HCT116 (cell line): ENCODE results near the gene SLC38A3. TPM values are rescaled to one million over a fixed set of nuclear protein-coding genes. Genes with fewer than 3 reads are reported as not detected.

Experiments used
- ATAC-seq: fragments of 200-7000 bp; cut with Tn5 transposase; 2 replicates; pipeline ENCODE4 v1.9.1; 2020; ENCODE audit warnings: mild to moderate bottlenecking, moderate library complexity
- BruUV-seq: library from RNA; stranded (reverse); fragments of 400-500 nt; replicated peaks from 2 replicates; lab custom pipeline; 2021; lab: Mats Ljungman, UMichigan
- CTCF ChIA-PET: fragments of 300-600 bp; sonication (Branson Sonifier 250); formaldehyde crosslinking; loops from one replicate; lab custom pipeline; 2021; ENCODE audit warnings: antibody characterized with exemption; lab: Charles Lee
- POLR2A ChIA-PET: fragments of 300-600, 350-600 bp; sonication (Branson Sonifier 250); formaldehyde crosslinking; loops from one replicate; lab custom pipeline; 2021; ENCODE audit warnings: antibody characterized with exemption; lab: Charles Lee
- RAD21 ChIA-PET, 2 experiments: fragments of 300-600 bp; sonication (Branson Sonifier 250); formaldehyde crosslinking; loops; one replicate each; lab custom pipeline; 2023; ENCODE audit warnings: low total read pairs in 2 of 2; ENCODE audit not compliant: uncharacterized antibody in 2 of 2, unreplicated experiment in 2 of 2, low non-redundant PET in 1 of 2; lab: Charles Lee
- DNase-seq: peaks from one replicate; pipeline ENCODE4 v3.0.0-alpha.2; 2010; ENCODE audit warnings: low read depth, low spot score
- H2AFZ ChIP-seq: fragments of 200-600 bp; shearing (Covaris generic), sonication (generic); 2 replicates; pipeline ENCODE4 v1.6.1; 2017; ENCODE audit warnings: low read depth, mixed run types, mixed read lengths, antibody characterized with exemption, low read length; ENCODE audit not compliant: poor library complexity, severe bottlenecking
- H3K27ac ChIP-seq: 2 replicates; pipeline ENCODE4 v1.5.1; 2012; ENCODE audit warnings: low read depth, low read length
- H3K27me3 ChIP-seq: fragments of 200-600 bp; sonication (generic); 2 replicates; pipeline ENCODE4 v1.6.1; 2016; ENCODE audit warnings: mixed run types, low read length, mixed read lengths; ENCODE audit not compliant: insufficient read depth
- H3K36me3 ChIP-seq, 2 experiments: fragments of 200-500 bp in 1 of 2; fragments of 200-600 bp in 1 of 2; sonication (Bioruptor generic) in 1 of 2; sonication (generic) in 1 of 2; 2 replicates each; pipeline versions ENCODE4 v1.5.1 to v1.6.1; 2014 to 2016; ENCODE audit warnings: low read length in 2 of 2, inconsistent platforms in 1 of 2, mixed read lengths in 1 of 2, mixed run types in 1 of 2; ENCODE audit not compliant: insufficient read depth in 2 of 2, control insufficient read depth in 1 of 2
- H3K4me1 ChIP-seq, 2 experiments: fragments of 200-600 bp in 1 of 2; sonication (generic) in 1 of 2; 2 replicates each; pipeline versions ENCODE4 v1.5.1 to v1.6.1; 2012 to 2017; ENCODE audit warnings: low read length in 2 of 2, inconsistent platforms in 1 of 2, mild to moderate bottlenecking in 1 of 2, mixed read lengths in 1 of 2, mixed run types in 1 of 2, moderate library complexity in 1 of 2; ENCODE audit not compliant: insufficient read depth in 2 of 2, control insufficient read depth in 1 of 2
- H3K4me2 ChIP-seq: fragments of 200-600 bp; sonication (generic); 2 replicates; pipeline ENCODE4 v1.6.1; 2017; ENCODE audit warnings: mixed run types, low read length, mixed read lengths
- H3K4me3 ChIP-seq, 2 experiments: fragments of 200-600 bp in 1 of 2; sonication (generic) in 1 of 2; replicated peaks in 1 of 2; 2 replicates each; pipeline ENCODE4 v1.5.1; 2011 to 2016; ENCODE audit warnings: low read length in 2 of 2, control low read depth in 1 of 2, low read depth in 1 of 2, mild to moderate bottlenecking in 1 of 2, mixed read lengths in 1 of 2, mixed run types in 1 of 2
- H3K79me2 ChIP-seq: fragments of 200-600 bp; sonication (generic); 2 replicates; pipeline ENCODE4 v1.6.1; 2017; ENCODE audit warnings: mild to moderate bottlenecking, mixed run types, low read length, moderate library complexity, mixed read lengths; ENCODE audit not compliant: insufficient read depth
- H3K9ac ChIP-seq: fragments of 200-600 bp; sonication (generic); 2 replicates; pipeline ENCODE4 v1.6.1; 2016; ENCODE audit warnings: low read length, mixed read lengths
- H3K9me2 ChIP-seq: fragments of 200-600 bp; sonication (generic), shearing (Covaris generic); 2 replicates; pipeline ENCODE4 v1.6.1; 2017; ENCODE audit warnings: mixed run types, mild to moderate bottlenecking, moderate library complexity; ENCODE audit not compliant: insufficient read depth
- H3K9me3 ChIP-seq, 2 experiments: fragments of 200-500 bp in 1 of 2; fragments of 200-600 bp in 1 of 2; sonication (Bioruptor generic) in 1 of 2; sonication (generic) in 1 of 2; 2 replicates each; pipeline ENCODE4 v1.6.1; 2014 to 2017; ENCODE audit warnings: low read length in 2 of 2, mixed read lengths in 2 of 2, inconsistent platforms in 1 of 2, low read depth in 1 of 2, mild to moderate bottlenecking in 1 of 2, mixed run types in 1 of 2, moderate library complexity in 1 of 2; ENCODE audit not compliant: control insufficient read depth in 1 of 2, insufficient read depth in 1 of 2
- H4K20me1 ChIP-seq: fragments of 200-600 bp; sonication (generic), shearing (Covaris generic); 2 replicates; pipeline ENCODE4 v1.6.1; 2017; ENCODE audit warnings: mixed run types, mild to moderate bottlenecking, moderate library complexity; ENCODE audit not compliant: insufficient read depth
- CBX3 ChIP-seq: IDR thresholded peaks from 2 replicates; pipeline ENCODE4 v1.6.1; 2012; ENCODE audit warnings: low read depth
- CEBPB ChIP-seq: IDR thresholded peaks from 2 replicates; pipeline ENCODE4 v1.6.1; 2012; ENCODE audit warnings: low read depth
- EGR1 ChIP-seq: IDR thresholded peaks from 2 replicates; pipeline ENCODE4 v1.6.1; 2012; ENCODE audit warnings: low read depth
- ELF1 ChIP-seq: IDR thresholded peaks from 2 replicates; pipeline ENCODE4 v1.6.1; 2012; ENCODE audit warnings: low read depth, borderline replicate concordance
- EZH2phosphoT487 ChIP-seq: fragments of 200-600 bp; IDR thresholded peaks from 2 replicates; pipeline ENCODE4 v1.6.1; 2018; ENCODE audit warnings: antibody characterized with exemption, borderline replicate concordance
- JUND ChIP-seq: IDR thresholded peaks from 2 replicates; pipeline ENCODE4 v1.6.1; 2012
- POLR2AphosphoS5 ChIP-seq: IDR thresholded peaks from 2 replicates; pipeline ENCODE4 v1.6.1; 2011; ENCODE audit warnings: mild to moderate bottlenecking, low read depth, low read length, moderate library complexity
- SP1 ChIP-seq: IDR thresholded peaks from 2 replicates; pipeline ENCODE4 v1.6.1; 2012; ENCODE audit warnings: low read depth
- TCF7L2 ChIP-seq: IDR thresholded peaks from 2 replicates; pipeline ENCODE4 v1.7.0; 2011; ENCODE audit warnings: borderline replicate concordance, inconsistent platforms; ENCODE audit not compliant: insufficient read depth, insufficient read length; ENCODE audit errors: extremely low read depth
- YY1 ChIP-seq: IDR thresholded peaks from 2 replicates; pipeline ENCODE4 v1.6.1; 2011; ENCODE audit warnings: low read length, low read depth, moderate library complexity, mild to moderate bottlenecking; ENCODE audit not compliant: insufficient replicate concordance; ENCODE audit errors: extremely low read depth
- ZFX ChIP-seq: fragments of 450-650 bp; IDR thresholded peaks from 2 replicates; pipeline ENCODE4 v1.6.1; 2017
- ZNF274 ChIP-seq: fragments of 200-500 bp; sonication (Bioruptor generic); IDR thresholded peaks from 2 replicates; pipeline ENCODE4 v1.6.1; 2014; ENCODE audit warnings: mild to moderate bottlenecking, low read depth, low read length, inconsistent platforms
- intact Hi-C: fragments of 100-400 bp; cut with micrococcal nuclease; formaldehyde crosslinking; loops from 2 replicates; pipeline ENCODE4 v1.10.0; 2022
- total RNA-seq: library from RNA; stranded (reverse); gene quantifications from one replicate; pipeline ENCODE4 v1.2.1, GENCODE V29; 2021; ENCODE audit not compliant: unreplicated experiment
- TF ChIP-seq, protein P1 (sequence below): IDR thresholded peaks from 2 replicates; pipeline ENCODE4 v1.6.1; 2012; ENCODE audit warnings: low read depth
- TF ChIP-seq, protein P2 (sequence below): IDR thresholded peaks from 2 replicates; pipeline ENCODE4 v1.6.1; 2012
- TF ChIP-seq, protein P3 (sequence below): IDR thresholded peaks from 2 replicates; pipeline ENCODE4 v1.6.1; 2012
- TF ChIP-seq, protein P4 (sequence below): IDR thresholded peaks from 2 replicates; pipeline ENCODE4 v1.6.1; 2011; ENCODE audit warnings: mild to moderate bottlenecking, low read length, moderate library complexity; ENCODE audit not compliant: insufficient replicate concordance; ENCODE audit errors: extremely low read depth
- TF ChIP-seq, protein P5 (sequence below), 3 experiments: fragments of 200-600 bp in 1 of 3; sonication (generic) in 1 of 3; IDR thresholded peaks in 2 of 3; conservative IDR thresholded peaks in 1 of 3; 2 replicates each; pipeline ENCODE4 v1.5.1; 2012 to 2017; ENCODE audit warnings: low read depth in 2 of 3, low read length in 2 of 3, antibody characterized with exemption in 1 of 3, borderline replicate concordance in 1 of 3, control low read depth in 1 of 3, mild to moderate bottlenecking in 1 of 3, mixed read lengths in 1 of 3, mixed run types in 1 of 3, moderate library complexity in 1 of 3; ENCODE audit not compliant: insufficient read depth in 1 of 3

SLC38A3 gene
- total RNA-seq, 1 experiment from 2014 or later: 3.1 TPM

DNA sequence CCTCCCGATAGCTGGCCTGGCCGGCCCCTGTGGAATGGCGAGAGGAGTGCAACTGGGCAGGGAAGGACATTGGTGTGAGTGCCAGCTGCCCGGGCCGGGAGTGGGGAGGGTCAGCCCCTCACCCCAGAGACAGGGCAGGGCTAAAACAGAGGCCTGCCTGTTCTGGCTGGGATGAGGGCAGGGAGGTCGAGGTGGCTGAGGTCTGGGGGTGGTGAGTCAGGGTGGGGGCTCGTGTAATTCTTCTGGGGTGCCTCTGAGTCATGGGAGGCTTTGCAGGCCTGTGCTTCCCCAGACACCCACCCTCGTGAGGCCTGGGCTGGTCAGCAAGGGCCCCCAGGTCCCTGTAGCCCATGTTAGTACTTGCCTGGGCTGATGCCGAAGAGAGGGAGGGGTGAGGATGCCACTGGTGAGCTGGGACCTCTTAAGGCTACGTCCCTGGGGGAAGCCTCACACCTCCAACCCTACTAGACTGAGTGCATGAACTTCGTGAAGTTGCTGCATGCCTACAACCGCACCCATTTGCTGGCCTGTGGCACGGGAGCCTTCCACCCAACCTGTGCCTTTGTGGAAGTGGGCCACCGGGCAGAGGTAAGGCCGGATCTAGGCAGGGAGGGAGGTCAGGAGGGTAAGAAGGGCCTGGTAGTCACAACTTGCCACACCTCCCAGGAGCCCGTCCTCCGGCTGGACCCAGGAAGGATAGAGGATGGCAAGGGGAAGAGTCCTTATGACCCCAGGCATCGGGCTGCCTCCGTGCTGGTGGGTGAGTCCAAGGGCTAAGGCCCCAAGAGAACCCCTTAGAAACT, 65.6 kb downstream of the SLC38A3 start:
- Histone ChIP-seq H3K9me3 (no peaks in the 10 kb centered on the region), H3K4me3 (peak overlapping the region in 1 of 2 experiments; percentile 47; a peak in 1 of 4 replicates), H3K9ac (peak overlapping the region; percentile 62; the same call in 1 of the 2 replicates), H2AFZ (no peak overlapping the region), H3K9me2 (no peaks in the 10 kb centered on the region), H3K4me1 (peaks cover 73 to 87% of the 10 kb centered on the region in 2 experiments), H3K36me3 (no peaks in the 10 kb centered on the region), H3K27ac (peak overlapping the region; percentile 88; the same call in 1 of the 2 replicates), H4K20me1 (no peaks in the 10 kb centered on the region), H3K79me2 (no peaks in the 10 kb centered on the region), H3K4me2 (peak overlapping the region; percentile 80), H3K27me3 (no peaks in the 10 kb centered on the region)
- intact Hi-C loops: loop anchor here (5.0 kb wide), 1 partner anchor 148 kb away; no protein-coding TSS in a partner anchor
- TSS peak; percentile 29 for BruUV-seq
- no peak for DNase-seq
- ChIA-PET CTCF (interaction anchor here (1.0 to 3.4 kb wide), 5 partner anchors 11 to 76 kb away, joined by 3 to 27 read pairs (median 9); no protein-coding TSS in a partner anchor), POLR2A (interaction anchor here (1.5 kb wide), 1 partner anchor 22 kb away, joined by 3 read pairs; the partner anchor contains the start of gene IFRD2), RAD21 (interaction anchor here in 1 of 2 experiments (1.5 kb wide), 1 partner anchor 44 kb away, joined by 6 read pairs; no protein-coding TSS in a partner anchor)
- no peak for ATAC-seq
- TF ChIP-seq ZFX (no peak), EZH2phosphoT487 (no peak), SP1 (no peak), CBX3 (no peak), POLR2AphosphoS5 (no peak), ELF1 (no peak), EGR1 (no peak), JUND (no peak), ZNF274 (no peak), YY1 (no peak), CEBPB (no peak), TCF7L2 (no peak)
- TF ChIP-seq, protein P1, sequence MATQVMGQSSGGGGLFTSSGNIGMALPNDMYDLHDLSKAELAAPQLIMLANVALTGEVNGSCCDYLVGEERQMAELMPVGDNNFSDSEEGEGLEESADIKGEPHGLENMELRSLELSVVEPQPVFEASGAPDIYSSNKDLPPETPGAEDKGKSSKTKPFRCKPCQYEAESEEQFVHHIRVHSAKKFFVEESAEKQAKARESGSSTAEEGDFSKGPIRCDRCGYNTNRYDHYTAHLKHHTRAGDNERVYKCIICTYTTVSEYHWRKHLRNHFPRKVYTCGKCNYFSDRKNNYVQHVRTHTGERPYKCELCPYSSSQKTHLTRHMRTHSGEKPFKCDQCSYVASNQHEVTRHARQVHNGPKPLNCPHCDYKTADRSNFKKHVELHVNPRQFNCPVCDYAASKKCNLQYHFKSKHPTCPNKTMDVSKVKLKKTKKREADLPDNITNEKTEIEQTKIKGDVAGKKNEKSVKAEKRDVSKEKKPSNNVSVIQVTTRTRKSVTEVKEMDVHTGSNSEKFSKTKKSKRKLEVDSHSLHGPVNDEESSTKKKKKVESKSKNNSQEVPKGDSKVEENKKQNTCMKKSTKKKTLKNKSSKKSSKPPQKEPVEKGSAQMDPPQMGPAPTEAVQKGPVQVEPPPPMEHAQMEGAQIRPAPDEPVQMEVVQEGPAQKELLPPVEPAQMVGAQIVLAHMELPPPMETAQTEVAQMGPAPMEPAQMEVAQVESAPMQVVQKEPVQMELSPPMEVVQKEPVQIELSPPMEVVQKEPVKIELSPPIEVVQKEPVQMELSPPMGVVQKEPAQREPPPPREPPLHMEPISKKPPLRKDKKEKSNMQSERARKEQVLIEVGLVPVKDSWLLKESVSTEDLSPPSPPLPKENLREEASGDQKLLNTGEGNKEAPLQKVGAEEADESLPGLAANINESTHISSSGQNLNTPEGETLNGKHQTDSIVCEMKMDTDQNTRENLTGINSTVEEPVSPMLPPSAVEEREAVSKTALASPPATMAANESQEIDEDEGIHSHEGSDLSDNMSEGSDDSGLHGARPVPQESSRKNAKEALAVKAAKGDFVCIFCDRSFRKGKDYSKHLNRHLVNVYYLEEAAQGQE: no peak
- TF ChIP-seq, protein P2, sequence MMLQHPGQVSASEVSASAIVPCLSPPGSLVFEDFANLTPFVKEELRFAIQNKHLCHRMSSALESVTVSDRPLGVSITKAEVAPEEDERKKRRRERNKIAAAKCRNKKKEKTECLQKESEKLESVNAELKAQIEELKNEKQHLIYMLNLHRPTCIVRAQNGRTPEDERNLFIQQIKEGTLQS: no peak
- TF ChIP-seq, protein P3, sequence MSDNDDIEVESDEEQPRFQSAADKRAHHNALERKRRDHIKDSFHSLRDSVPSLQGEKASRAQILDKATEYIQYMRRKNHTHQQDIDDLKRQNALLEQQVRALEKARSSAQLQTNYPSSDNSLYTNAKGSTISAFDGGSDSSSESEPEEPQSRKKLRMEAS: no peak
- TF ChIP-seq, protein P4, sequence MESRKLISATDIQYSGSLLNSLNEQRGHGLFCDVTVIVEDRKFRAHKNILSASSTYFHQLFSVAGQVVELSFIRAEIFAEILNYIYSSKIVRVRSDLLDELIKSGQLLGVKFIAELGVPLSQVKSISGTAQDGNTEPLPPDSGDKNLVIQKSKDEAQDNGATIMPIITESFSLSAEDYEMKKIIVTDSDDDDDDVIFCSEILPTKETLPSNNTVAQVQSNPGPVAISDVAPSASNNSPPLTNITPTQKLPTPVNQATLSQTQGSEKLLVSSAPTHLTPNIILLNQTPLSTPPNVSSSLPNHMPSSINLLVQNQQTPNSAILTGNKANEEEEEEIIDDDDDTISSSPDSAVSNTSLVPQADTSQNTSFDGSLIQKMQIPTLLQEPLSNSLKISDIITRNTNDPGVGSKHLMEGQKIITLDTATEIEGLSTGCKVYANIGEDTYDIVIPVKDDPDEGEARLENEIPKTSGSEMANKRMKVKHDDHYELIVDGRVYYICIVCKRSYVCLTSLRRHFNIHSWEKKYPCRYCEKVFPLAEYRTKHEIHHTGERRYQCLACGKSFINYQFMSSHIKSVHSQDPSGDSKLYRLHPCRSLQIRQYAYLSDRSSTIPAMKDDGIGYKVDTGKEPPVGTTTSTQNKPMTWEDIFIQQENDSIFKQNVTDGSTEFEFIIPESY: no peak
- TF ChIP-seq, protein P5, sequence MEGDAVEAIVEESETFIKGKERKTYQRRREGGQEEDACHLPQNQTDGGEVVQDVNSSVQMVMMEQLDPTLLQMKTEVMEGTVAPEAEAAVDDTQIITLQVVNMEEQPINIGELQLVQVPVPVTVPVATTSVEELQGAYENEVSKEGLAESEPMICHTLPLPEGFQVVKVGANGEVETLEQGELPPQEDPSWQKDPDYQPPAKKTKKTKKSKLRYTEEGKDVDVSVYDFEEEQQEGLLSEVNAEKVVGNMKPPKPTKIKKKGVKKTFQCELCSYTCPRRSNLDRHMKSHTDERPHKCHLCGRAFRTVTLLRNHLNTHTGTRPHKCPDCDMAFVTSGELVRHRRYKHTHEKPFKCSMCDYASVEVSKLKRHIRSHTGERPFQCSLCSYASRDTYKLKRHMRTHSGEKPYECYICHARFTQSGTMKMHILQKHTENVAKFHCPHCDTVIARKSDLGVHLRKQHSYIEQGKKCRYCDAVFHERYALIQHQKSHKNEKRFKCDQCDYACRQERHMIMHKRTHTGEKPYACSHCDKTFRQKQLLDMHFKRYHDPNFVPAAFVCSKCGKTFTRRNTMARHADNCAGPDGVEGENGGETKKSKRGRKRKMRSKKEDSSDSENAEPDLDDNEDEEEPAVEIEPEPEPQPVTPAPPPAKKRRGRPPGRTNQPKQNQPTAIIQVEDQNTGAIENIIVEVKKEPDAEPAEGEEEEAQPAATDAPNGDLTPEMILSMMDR (IDR thresholded peaks at IDR 0.05 in 2 of 3, conservative IDR thresholded peaks at IDR 0.05 in 1 of 3; ENCODE audit: borderline replicate concordance in 1 of 3, insufficient read depth in 1 of 3, low read depth in 2 of 3, low read length in 2 of 3): no peak
